NOMO-1 treated with dmso at 0.1 percent for 144 hours (cell line): Measurements from ENCODE around the gene FXN.
"Not testable (repeated sequence)": the region's sequence is repeated elsewhere in the genome, so short reads cannot be mapped to it uniquely, and the experiment has no call there.

ENCODE experiments used
- DNase-seq: peaks from one replicate; lab custom pipeline; 2025; ENCODE audit not compliant: unreplicated experiment; lab: John Stamatoyannopoulos, UW

Gene FXN

DNA sequence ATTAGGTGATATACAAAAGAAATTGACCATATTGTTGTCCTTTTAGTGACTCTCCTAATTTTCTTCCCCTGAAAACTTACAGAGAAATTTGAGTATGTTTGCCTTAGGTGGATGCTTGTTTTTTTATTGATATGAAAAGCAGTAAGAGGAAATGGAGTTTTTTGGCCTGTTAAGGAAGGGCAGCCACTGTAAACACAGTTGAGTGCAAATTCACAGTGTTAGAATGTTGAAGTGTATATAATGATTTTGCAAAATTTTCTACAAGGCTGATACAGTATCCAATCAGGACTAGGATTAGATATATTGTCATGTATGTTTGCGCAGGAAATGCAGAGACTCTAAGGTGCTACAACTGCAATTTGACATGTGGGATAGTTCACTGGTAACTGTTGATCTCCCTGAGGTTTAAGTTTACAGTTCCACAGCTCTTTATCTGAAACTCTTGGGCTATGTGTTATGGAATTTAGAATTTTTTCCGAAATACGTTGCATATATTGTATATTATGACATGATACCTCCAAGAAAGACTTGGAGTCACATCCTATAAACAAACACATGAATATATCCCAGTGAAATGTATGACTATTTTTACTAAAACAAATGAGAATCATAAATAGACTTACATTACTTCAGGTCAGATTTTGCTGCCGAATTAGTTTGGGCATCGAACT lies 62.5 kb downstream of the FXN start:
- no peak for DNase-seq

DNA sequence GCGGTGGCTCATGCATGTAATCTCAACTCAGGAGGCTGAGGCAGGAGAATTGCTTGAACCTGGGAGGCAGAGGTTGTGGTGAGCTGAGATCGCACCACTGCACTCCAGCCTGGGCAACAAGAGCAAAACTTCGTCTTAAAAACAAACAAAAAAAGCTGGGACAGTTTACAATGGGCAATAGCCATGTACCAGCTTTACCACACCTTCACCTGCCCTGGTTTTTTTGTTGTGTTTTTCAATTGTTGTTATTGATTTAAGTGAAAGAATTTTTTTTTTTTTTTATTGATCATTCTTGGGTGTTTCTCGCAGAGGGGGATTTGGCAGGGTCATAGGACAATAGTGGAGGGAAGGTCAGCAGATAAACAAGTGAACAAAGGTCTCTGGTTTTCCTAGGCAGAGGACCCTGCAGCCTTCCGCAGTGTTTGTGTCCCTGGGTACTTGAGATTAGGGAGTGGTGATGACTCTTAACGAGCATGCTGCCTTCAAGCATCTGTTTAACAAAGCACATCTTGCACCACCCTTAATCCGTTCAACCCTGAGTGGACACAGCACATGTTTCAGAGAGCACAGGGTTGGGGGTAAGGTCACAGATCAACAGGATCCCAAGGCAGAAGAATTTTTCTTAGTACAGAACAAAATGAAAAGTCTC lies 67.9 kb downstream of the FXN start:
- DNase-seq, result not testable (repeated sequence)

DNA sequence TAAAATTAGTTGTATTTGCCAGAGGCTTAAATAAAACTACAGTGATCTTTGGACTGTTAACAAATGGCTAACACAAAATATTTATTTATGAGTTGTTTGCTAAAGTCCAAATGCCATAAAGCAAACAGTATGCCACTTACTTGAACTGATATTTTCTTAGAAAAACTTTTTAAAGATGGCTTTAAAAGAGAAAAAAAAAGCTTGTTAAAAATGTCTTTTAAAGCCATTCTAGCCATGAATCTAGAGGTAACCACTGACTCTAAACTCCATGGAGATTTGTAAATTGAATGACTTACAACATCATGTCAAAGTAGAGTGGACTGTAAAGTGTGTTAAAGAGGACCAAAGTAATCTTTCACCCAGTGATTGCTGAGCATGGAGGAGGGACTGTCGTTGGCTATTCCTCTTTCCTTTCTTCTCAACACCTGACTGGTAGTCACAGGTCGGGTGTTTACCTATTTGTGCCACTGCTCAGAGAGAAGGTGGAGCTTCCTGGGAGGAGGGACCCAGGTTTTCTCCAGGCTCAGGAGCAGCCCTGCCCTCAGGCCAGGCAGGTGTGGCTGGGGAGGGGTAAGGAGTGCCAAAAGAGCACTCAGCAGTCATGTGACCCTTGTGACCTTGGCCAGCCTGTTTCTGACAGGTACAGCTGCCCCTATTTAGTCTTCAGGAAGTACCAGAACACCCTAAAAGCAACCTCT lies 69.4 kb downstream of the FXN start:
- DNase-seq, result no peak

DNA sequence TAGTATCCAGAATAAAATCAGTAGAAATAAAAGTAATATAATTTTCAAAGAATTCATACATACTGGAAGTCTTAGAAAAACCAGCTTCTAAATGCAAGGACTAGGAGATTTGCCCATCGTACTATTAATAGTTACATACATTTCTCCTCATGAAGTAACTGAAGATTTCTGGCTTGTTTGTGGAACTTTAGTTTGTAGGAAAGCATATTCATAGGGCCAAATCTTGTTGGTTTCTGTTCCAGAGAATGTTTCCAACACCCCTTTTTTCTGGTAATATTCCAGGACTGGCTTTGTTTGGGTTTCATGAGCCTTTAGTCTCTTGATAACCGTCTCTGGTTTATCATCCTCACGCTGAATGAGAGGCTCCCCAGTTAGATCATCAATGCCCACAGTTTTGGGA lies 72.2 kb downstream of the FXN start:
- no peak for DNase-seq

DNA sequence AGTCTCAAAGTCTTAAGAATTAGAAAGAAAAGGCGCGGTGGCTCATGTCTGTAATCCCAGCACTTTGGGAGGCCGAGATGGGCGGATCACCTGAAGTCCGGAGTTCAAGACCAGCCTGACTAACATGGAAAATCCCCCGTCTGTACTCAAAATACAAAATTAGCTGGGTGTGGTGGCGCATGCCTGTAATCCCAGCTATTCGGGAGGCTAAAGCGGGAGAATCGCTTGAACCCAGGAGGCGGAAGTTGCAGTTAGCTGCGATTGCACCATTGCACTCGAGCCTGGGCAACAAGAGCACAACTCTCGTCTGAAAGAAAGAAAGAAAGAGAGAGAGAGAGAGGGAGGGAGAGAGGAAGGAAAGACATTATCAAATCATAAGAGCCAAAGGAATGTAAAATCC lies 73.2 kb downstream of the FXN start:
- DNase-seq, result not testable (repeated sequence)

DNA sequence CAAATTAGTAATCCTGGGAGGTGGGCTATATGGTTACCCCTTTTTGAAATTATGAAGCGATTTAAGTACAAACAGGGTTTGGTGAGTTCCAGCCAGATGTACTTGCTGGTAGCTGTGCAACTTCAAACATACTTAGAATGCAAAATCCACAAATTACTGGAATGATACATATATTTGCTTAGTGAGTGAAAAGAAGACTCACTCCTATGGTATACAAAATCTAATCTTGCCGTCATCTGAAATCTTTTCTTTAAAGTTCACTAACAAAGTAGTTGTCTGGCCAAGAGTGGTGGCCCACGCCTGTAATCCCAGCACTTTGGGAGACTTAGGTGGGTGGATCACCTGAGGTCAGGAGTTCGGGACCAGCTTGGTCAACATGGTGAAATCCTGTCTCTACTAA lies 73.6 kb downstream of the FXN start:
- no peak for DNase-seq

DNA sequence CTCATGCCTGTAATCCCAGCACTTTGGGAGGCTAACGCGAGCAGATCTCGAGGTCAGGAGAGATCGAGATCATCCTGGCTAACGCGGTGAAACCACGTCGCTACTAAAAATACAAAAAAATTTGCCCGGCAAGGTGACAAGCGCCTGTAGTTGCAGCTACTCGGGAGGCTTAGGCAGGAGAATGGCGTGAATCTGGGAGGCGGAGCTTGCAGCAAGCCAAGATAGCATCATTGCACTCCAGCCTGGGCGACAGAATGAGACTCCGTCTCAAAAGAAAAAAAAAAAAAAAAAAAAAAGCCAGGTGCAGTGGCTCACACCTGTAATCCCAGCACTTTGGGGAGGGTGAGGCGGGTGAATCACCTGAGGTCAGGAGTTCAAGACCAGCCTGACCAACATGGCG lies 77.1 kb downstream of the FXN start:
- DNase-seq, result not testable (repeated sequence)

DNA sequence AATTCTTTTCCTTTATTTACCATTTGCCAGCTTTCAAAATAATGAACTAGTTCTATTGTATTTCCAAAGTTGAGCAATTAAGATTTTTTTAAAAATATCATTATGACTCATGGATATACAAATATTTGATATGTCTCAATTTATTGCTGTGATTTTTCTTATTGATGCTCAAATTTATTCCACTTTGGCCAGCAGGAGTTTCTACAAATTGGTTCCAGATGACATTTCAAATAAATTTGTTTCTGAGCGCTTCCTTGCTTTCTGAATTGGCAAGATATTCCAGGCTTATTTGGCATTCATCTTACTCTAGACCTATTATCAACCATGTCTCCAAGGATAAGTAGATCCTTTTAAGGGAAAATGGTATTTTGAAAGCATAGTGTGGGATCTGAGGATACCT lies 80.1 kb downstream of the FXN start:
- DNase-seq, result no peak

DNA sequence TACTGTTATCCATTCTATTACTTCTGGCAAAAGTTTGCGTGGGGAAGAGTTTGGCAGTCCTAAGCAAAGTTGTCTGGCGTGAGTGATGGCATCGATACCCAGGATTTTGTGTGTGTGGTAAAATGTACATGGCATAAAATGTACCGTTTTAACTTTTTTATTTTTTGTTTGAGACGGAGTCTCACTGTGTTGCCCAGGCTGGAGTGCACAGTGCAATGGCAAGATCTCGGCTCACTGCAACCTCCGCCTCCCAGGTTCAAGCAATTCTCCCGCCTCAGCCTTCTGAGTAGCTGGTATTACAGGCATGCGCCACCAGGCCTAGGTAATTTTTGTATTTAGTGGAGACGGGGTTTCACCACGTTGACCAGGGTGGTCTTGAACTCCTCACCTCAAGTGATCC lies 83.1 kb downstream of the FXN start:
- DNase-seq, result no peak

DNA sequence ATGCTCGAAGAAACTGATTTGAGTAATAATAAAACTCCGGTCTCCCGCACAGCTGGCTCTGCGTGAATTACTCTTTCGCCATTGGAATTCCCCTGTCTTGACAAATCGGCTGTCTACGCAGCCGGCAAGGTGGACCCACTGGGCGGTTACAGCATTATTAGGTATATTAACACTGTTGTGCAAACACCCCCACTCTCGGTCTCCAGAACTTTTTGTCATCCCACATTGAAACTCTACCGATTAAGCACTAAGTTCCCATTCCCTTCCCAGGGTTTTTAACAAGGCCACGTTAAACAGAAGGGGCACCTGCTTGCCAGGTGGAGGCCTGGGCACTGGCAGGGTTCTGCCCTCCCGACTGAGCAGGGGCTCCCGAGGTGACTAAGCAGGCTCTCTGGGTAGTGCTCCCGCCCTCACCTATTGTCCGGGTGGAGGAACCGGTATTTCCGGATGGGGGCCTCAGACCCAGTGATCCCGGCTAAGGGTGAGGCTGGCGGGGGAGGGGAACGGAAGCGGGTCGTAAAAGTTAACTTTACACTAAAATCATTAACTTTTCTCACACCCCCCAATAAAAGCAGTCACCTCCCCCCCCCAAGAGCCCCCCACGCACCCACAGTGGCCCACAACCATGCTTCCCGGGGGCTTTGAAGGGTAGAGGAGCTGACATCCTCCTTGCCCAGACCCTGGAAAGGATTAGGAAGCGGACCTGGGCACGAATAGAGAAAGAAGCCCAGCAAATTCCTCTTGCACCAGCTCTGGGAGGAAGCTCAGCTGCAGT lies 85.0 kb downstream of the FXN start:
- no peak for DNase-seq

DNA sequence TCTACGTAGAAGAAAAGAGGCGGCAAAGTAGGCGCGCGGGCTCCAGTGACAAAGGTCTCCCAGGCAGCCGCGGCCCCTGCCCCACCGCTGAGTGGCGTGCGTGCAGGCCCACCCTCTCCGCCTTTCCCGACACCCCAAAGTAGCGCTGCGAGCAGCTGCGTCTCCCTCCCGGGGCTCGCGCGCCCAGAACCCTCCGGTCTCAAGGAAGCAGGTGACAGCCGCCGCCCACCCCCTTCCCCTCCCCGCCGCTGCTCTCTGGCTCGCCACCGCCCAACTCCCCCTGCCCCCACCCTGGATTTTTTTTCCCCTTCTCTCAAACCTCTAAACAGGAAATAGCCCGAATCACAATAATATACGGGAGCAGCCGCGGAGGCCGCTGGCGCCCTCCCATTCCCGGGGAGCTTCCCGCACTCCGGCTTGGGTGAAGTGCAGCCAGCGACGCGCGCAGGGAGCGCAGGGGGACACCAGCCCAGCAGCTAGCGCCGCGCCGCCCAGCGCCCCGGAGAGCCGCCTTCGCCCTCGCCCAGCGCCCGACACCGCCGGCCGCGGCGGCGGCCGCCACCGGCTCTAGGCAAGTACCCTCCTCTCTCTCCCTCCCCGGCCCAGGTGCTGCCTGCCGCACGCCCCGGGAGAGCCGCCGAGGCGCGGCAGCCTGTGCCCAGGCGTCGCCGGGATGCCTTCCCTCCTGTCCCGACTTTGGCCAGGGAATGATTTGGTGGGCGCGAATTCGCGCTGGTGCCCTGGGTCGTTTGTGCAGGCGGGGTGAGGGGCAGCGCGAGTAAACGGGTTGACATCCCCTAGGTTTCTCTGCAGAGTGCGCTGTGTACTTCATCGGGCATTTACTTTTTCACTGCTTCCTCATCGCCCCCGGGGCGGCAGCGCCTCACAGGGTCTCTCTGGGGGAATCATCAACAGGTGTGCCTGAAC lies 85.9 kb downstream of the FXN start:
- no peak for DNase-seq

DNA sequence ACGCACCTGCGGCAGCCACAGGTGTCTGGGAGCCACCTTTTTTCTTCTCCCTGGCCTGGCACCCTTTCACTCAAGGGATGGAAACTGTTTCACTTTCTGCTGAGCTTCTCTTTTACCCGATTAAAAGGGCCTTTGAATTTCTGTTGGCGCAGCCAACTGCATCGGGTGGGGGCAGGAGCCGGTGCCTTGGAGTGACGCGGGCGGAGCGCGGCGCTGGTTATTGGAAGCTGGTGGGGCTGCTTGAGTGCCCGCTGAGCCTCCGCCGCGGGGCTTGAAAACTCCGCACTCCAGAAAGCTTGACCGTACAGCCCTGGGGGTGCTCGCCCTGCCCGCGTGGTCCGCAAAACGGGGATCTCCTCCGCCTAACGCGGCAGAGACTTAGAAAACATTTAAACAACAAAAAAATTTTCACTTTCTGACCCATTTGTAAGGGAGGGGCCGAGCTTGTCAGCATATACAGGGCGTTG lies 86.6 kb downstream of the FXN start:
- DNase-seq, result peak; percentile 21

DNA sequence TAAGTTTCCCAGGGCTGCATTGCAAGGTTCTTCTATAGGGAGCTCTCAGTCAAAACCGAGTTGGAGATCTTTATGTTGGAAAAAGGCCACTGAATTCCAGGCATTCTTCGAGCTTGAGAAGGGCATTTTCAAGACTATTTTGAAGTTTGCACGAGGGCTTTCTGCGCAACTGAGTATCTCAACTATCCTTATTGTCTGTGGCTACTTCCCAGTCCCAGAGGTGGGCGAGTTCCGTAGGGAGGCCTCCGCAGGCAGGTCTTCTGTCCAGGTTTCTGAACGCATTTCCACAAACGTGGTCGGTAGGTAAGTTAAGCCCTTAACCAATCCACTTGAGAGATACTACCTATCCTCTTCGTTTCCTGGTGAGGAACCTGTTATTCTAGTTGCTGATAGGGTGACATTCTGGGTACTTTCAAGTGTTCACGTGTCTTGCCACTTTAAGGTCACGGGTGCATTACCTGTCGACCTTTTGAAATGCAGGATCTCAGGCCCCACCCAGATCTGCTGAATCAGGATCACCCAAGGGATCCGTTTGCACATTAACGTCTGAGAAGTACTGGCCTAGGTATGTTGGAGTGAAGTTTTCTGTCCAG lies 87.1 kb downstream of the FXN start:
- no peak for DNase-seq

DNA sequence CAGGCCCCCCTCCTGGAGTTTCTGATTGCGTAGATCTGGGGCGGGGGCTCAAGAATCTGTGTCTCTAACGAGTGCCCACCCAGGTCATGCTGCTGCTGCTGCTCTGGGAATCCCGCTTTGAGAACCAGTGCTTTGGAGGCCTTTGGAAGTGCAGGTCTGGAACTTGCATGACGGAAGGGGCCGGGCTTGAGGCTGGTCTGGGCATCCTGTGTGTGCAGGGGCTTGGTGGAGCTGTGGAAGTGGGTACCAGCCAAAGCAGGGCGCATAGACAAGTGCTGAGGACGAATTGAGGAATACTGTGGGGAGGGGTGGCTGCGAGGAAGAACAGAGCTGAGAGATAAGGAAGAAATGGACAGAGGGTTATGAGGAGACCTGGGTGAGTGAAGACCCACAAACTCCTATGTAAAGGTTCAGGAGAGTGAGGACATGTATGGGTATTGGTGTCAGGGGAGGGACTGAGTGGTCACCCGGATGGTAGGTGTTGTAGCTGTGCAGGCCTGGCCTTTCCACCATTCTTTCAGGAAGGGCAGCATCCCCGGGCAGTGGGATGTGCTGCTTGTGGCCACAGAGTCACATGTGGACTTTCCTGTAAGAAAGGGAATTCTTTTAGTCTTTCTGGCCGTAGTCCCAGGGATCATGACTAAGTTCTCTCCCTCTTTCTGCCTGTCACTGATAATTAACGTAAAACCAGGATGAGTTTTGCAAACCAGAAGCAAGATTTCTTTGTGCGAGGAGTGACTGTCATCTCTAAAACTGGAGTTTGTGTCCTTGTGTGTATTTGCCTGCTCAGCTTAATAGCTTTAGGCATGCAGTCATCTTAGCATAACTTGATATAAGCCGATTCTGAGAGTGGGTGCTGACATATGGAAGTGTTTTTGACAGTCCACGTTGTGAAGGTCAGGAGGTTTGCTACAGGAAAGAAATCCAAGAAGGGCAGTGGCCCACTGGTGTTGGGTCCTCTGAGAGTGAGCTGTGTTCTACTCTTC lies 95.2 kb downstream of the FXN start:
- DNase-seq, result no peak

DNA sequence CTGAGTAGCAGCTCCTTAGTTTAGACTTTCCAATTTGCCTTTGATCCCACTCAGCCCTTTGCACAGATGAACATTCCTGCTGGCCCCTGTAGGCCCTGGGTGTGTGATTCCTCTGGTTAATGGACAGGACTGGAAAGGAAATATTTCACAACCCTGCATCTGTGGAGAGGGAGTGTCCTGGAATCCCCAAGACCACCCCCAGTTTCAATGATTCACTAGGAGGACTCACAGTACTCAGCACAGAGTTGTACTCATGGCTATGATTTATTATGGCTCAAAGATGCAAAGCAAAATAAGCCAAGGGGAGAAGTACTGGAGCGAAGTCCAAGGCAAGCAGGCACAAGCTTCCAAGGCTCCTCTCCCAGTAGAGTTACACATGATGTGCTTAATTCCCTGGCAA lies 96.1 kb downstream of the FXN start:
- no peak for DNase-seq

DNA sequence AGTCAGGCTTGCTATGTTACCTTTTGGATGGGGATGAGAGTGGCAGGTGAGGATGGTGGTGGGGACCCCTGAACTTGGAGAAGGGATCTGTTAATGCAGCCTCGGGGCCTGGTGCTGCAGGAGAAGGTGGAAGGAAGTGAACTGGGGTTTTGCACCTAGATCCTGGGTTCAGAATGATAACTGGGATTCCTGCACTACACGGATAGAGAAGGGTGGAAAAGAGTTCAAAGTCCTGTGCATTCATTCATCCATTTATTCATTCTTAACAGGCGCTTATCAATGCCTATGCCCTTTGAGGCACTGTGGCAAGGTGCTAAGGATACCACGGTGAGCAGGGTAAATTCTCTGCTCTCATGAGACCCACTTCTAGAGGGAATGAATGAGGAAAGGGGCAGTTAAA lies 96.8 kb downstream of the FXN start:
- no peak for DNase-seq

DNA sequence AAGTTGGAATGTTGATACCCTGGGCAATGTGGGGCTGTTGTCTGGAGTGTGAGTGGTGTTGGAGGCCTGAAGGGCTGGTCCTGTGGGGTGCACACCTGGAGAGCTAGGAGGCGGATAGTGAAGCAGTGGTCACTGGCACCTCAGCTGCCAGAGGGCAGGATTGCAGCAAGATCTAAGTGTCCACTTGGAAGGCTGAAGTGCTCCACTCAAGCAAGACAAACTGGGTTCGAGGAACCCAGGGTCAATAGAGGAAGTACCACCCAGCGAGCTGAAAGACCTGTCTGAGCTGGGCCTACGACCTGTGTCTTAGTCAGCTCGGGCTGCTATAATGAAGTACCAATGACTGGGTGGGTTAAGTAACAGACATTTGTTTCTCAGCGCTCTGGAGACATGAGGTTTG lies 98.9 kb downstream of the FXN start:
- DNase-seq, result no peak

DNA sequence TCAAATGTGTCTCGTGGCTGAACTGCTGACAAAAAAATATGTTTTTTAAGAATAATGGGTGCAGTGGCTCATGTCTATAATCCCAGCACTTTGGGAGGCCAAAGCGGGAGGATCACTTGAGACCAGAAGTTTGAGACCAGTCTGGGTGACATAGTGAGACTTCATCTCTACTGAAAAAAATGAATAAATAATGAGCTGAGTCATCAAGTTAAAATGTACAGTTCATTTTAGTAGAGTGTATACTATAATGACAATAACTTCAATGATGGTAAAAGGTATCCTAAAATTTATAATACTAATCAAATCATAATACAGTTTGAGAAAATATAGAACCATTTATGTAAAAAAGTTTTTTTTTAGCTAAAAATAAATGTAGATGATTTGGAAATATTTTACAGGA lies 100.6 kb downstream of the FXN start:
- DNase-seq, result no peak

DNA sequence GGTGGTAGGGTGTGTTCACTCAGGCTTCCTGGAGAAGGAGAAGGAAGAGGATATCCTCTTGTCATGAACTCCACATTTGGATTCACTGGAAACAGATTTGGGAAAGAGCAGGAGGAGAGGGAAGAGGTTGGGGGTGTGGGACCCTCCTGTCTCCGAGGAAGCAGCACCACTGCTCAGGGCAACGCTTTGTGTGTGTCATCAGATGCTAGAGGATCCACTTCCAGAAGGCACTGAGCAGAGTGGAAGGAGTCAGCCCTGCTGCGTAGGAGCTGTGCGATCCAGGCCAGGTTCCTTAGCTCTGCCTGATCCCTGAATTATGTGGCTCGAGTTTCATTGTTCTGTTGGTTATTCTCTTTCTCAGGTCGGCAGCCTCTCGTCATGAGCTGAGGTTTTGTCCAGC lies 101.2 kb downstream of the FXN start:
- DNase-seq, result no peak
